Activated CD4-positive, alpha-beta T cell treated with anti-CD3 and anti-CD28 coated beads, Interleukin-2, Interleukin-6, amounts not matched to agents 100 ng/mL and 50 ng/mL, durations not matched to agents 16 hours and 8 hours (primary cell): Measurements from ENCODE around the gene PNMA8C.
"Not testable (repeated sequence)": the region's sequence is repeated elsewhere in the genome, so short reads cannot be mapped to it uniquely, and the experiment has no call there.

ENCODE experiments used
- DNase-seq: peaks from one replicate; pipeline ENCODE4 v3.0.0-alpha.2; 2020

PNMA8C gene

GRCh38 chr19:46446021-46446420, 17.3 kb upstream of the PNMA8C start:
- no peak for DNase-seq

- no peak for DNase-seq
Measured at GRCh38 chr19:46442808-46443450, 14.2 kb upstream of the PNMA8C start.

DNA sequence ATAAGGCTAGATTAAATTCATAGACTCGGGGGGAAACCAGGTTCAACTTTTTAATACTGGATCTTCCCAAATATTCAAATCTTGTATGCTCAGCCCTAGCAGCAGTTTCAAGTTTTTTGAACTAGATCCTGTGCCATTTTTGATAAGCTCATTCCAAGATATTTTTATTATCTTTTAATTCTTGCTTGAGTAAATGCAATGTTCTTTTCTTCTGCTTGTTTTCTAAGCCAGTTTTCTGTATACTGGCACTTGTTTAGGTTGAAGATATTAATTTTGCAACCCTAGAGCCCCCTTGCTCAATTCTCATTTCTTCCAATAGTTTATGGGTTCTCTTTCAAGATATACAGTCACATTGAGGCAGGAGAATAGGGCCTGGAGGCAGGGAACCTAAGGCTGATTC, 13.1 kb upstream of the PNMA8C start:
- no peak for DNase-seq

DNA sequence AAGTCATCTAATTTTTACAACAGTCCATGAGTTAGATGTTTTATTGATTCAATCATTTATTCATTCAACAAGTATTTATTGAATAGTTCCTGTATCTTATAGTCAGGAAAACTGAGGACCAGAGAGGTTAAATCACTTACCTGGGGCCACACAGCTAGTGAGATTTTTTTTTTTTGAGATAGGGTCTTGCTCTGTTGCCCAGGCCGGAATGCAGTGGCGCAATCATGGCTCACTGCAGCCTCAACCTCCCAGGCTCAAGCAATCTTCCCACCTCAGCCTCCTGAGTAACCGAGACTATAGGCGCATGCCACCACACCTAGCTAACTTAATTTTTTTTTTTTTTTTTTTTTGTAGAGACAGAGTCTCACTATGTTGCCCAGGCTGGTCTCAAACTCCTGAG, 7.0 kb upstream of the PNMA8C start:
- not testable (repeated sequence) for DNase-seq

DNA sequence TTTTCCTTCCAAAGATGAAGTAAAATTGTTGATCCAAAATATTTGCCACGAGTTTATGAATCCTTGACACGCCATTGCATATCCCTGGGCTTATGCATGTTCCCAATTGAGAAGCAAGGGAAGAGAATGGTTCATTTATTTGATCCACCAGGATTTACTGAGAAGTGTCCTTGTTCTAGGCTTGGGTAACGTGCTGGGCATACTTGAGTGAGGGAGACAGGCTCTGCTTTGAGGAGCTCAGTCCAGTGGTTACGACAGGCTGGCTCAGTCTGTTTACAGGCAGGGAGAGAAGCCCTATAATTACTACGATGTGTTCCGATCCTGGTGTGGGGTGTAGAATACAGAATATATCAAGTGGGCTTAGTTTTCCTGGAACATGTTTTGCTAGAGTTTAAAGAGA, 6.3 kb upstream of the PNMA8C start:
- no peak for DNase-seq

- not testable (repeated sequence) for DNase-seq
Measured at GRCh38 chr19:46433470-46433869, 4.7 kb upstream of the PNMA8C start.

- no peak for DNase-seq
Measured at GRCh38 chr19:46431824-46432223, 3.1 kb upstream of the PNMA8C start.

DNA sequence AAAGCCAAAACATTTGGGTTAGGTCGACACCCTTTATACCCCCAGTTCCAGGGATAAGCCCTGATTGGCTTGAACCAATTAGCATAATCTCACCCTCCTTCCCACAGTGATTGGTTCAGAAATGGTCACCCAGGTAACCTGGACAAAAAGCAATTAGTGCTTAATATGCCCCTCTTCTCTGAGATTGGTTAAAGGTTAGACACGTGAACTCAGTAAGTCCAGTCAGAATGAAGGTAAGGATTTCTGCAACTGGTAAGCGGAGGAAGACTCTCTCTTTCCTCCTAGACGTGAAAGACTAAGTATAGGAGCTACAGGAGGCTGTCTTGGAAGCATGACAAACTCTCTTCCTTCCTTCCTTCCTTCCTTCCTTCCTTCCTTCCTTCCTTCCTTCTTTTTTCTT, 1.3 kb upstream of the PNMA8C start:
- DNase-seq = no peak

GRCh38 chr19:46427518-46428045, 1.2 kb downstream of the PNMA8C start:
- DNase-seq = no peak

DNA sequence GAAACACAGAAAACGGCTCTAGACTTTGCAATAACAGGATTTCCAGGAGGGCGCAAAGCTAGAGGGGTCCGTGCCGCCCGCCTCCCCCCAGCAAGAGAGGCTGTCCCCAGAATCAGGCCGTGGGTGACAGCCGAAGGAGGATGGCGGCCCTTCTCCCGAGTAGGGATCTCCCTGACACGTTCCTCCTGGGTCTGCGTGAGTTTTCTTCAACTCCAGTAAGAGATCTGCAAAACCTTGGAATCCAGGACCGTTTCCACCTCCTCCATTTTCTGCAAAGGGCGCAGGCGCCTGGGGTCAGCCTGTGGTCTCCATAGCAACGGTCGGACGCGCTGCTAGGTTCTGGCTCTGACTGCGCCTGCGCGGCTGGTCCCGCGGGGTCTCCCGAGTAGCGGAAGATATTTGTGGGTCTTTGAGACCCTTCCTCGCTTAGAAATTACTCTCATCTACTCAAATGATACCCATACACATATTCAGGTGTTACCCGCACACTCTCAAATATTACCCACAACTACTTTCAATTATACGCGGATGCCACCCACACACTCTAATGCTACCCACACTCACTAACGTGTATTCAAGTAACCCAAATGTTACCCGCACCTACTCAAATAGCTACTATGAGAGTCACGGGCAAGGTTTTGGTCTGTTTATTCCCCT, 2.1 kb downstream of the PNMA8C start:
- DNase-seq = peak; percentile 55

GRCh38 chr19:46426035-46426505, 2.7 kb downstream of the PNMA8C start:
- no peak for DNase-seq

DNA sequence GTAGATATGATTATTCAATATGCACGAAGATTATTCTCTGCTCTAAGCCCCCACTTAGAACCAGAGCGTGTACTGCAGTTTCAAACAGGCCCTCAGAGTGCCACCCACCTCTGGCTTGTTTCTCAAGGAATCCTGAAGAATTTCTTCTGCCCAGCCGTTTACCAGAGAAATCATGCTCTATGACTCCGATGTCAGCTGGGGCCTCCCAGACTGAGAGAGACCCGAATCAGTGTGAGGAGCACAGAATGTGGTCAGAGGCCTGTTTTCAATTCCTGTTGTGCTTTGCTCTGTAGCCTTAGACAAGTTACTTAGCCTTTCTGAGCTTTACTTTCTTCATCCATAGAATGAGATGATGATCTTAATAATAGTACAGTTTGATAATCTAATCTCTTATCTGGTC, 5.5 kb downstream of the PNMA8C start:
- no peak for DNase-seq

- no peak for DNase-seq
Measured at GRCh38 chr19:46422344-46422743, 6.4 kb downstream of the PNMA8C start.

DNA sequence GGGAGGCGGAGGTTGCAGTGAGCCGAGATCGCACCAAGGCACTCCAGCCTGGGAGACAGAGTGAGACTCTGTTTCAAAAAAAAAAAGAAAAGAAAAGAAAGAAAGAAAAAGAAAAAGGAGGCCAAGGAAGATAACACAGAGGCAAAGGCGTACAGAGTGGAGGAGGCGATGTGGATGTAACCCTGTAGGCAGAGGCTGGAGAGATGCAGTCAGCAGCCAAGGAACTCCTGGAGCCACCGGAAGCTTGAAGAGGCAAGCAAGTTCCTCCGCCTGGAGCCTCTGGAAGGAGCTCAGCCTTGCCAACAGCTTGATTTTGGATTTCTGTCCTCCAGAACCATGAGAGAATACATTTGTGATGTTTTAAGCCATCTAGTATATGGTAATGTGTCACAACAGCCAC, 8.7 kb downstream of the PNMA8C start:
- DNase-seq = no peak

DNA sequence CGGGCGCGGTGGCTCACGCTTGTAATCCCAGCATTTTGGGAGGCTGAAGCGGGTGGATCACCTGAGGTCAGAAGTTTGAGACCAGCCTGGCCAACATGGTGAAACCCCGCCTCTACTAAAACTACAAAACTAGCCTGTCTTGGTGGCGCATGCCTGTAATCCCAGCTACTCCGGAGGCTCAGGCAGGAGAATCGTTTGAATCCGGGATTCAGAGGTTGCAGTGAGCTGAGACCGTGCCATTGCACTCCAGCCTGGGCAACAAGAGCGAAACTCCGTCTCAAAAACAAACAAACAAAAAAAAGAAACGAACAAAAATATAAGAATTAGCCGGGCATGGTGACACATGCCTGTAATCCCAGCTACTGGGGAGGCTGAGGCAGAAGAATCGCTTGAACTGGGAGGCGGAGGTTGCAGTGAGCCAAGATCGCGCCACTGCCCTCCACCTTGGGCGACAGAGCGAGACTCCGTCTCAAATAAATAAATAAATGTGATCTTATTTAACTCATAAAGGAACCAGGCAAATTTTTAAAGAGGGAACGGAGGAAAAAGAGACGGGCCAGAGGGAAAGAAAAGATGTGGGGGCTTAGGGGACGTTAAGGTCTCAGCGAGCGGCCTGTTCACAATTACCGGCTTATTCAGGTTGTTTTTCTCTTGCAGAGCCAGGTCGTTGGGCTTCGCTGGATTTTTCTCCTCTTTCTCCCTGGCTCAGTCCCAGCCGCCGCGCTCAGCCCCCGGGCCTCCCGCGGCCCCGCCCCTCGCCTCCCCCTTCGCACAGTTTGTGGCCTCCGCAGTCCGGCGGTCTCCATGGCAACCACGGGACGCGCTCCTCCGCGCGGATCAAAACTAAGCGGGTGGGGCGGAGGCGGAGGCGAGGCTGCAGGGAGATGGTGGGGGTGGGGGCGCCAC, 12.7 kb downstream of the PNMA8C start:
- DNase-seq = not testable (repeated sequence)

DNA sequence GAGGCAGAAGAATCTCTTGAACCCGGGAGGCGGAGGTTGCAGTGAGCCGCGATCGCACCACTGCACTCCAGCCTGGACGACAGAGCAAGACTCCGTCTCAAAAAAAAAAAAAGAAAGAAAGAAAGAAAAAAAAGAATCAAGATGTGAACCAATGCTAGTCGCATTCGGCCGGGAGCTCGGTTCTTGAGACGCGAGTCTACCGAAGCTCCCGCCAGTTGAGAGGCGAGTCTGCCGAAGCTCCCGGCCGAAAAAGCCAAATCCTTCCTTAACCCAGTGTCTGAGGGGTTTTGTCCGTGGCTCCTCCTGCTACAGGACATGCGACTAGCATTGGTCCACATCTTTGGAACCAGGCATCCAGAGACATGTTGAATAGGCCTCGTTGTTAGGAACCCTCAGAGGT, 13.8 kb downstream of the PNMA8C start:
- DNase-seq = not testable (repeated sequence)

DNA sequence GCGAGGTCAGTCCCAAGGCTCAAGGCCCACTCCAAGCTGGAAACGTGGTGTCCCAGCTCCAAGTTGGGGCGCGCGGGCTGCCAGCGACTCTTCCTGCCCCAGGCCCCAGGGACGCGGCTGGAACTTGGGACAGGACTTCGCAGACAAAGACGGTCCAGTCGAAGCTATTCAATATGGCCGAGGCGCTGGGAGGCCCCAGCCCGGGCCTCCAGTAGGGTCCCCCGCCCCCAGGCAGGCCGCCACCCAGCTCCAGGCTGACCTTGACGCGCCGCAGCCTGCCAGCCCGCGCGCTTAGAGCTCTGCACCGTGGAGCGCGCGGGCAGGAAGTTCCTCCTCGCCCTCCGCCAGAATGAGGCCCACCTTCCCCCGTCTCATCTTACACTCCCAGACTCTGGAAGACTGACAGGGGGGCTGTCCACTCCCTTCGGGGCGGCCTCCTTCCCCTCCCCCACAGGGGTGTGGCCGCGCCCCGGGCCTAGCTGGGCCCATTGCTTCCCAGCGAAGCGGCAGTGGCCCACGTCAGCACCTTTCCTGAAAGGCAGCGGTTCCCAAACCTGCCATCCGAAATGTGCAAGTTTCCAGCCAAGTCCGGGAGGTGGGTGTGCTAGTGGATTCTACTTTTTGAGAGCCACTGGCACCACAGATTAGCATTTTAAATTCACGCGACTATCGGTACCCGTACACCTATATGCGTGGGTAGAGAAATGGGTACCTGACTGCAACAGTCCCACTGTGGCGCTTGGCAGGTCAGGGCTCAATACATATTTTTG, 15.3 kb downstream of the PNMA8C start, which contains the start of gene CCDC8:
Gene CCDC8, minus strand, starts transcription at position 303 of the 770 bp plus-strand sequence. CDS start 754 bp downstream, outside the sequence.
- no peak for DNase-seq

DNA sequence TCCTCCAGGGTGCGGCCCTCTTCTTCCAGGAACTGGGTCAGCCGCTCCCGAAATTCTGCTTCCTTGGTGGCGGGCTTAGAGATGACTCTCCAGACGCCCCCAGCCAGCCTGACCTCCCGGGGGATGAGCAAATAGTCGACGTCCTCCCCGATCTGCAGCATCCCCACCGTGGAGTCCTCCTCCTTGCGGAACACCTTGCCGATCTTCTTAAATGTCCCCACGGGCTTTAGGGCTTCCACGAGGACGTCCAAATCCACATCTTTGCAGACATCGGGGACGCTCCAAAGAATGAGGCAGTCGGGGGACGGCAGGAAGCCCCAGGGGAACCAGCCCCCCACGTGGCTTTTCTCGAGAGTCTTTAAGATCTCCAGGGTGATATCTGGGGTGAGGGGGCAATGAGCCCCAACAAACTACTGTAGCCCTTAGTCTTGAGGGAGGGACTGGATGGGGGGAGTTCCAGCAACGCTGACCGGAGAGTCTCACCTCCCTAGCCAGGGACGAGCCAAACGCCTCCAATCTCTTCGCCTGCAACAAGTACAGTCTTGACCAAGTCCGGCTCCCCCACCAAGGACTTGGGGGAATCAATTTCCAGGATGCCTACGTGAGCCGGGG, 16.0 kb downstream of the PNMA8C start:
- no peak for DNase-seq

- no peak for DNase-seq
Measured at GRCh38 chr19:46411925-46412649, 16.6 kb downstream of the PNMA8C start.

DNA sequence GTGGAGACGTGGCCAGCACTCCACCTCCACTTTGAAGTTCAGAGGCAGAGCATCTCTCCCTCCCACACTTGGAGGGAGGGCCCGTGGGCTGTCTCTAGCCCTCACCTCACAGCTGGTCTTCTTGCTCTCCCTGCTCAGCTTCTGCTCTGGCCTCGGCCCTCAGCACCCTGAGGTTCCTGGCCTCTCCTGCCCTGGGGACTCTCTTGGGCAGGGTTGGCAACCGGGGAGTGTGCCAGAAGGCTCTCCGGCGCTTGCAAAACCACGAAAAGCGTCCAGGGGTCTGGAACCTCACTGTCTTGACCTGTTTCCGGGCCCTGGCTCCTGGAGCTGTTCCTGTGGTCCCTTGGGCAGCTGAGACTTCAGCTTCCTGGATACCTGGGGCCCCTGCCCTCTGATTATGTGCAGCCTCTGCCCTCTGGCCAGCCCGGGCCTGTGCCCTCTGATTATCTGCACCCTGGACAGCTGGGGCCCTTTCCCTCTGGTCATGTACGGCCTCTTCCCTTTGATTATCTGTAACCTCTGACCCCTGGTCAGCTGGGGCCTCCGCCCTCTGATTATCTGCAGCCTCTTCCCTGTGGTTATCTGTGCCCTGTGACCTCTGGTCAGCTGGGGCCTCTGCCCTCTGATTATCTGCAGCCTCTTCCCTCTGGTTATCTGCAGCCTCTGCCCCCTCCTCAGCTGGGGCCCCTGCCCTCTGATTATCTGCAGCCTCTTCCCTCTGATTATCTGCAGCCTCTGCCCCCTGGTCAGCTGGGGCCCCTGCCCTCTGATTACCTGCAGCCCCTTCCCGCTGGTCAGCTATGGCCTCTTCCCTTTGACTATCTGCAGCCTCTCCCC, 17.4 kb downstream of the PNMA8C start:
- no peak for DNase-seq
